HG03025 (cell line): ENCODE data around the gene DCK.
"Not testable (repeated sequence)": the region's sequence is repeated elsewhere in the genome, so short reads cannot be mapped to it uniquely, and the experiment has no call there.

ENCODE experiments used
- ATAC-seq: cut with Tn5 transposase; IDR thresholded peaks from one replicate; pipeline ENCODE4 v1.9.1; 2021; ENCODE audit warnings: mild to moderate bottlenecking, moderate library complexity; ENCODE audit not compliant: unreplicated experiment, low FRiP score

Gene DCK

GRCh38 chr4:71053613-71054012 lies 60.2 kb downstream of the DCK start:
- not testable (repeated sequence) for ATAC-seq

DNA sequence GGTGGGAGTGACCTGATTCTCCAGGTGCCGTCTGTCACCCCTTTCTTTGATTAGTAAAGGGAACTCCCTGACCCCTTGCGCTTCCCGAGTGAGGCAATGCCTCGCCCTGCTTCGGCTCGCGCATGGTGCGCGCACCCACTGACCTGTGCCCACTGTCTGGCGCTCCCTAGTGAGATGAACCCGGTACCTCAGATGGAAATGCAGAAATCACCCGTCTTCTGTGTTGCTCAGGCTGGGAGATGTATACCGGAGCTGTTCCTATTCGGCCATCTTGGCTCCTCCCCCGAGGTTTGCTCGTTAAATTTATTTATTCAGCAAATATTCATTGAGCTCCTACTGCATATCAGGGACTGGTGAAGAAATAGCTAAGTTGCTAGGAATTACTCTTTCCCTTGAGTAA lies 66.1 kb downstream of the DCK start:
- ATAC-seq = not testable (repeated sequence)

DNA sequence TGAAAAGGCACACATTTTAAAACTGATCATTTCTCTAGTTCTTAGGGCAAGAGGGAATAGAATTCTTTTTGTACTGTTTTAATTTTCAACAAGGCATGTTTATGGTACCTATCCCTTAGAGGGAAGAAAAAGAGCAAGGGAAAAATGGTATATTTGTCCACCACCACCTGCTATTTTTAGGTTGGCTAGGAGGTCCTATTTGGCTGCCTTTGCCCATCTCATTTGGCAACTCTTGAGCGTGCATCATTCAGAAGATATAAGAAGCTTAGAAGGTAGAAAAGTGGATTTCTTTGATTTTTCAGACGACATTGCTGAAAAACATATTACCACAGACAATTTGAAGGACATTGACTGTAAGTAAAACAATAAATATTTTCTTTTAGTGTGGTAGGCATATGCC lies 69.0 kb downstream of the DCK start:
- ATAC-seq = no peak

DNA sequence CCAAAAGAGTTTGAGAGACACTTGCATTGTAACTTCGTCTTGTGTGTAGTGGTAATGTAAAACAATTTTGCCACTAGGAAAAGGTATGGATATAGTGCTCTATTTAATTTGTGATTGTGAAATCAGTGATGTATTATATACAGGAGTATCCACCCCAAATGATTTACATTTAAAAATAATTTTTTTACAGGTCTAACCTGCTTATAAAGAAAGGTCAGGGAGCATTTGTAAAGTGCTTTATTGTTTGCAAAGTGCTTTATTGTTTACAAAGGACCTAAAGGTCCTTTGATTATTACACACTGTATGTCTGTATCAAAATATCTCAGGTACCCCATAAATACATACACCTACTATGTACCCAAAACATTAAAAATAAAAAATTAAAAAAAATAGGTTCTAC lies 70.3 kb downstream of the DCK start:
- ATAC-seq = no peak

DNA sequence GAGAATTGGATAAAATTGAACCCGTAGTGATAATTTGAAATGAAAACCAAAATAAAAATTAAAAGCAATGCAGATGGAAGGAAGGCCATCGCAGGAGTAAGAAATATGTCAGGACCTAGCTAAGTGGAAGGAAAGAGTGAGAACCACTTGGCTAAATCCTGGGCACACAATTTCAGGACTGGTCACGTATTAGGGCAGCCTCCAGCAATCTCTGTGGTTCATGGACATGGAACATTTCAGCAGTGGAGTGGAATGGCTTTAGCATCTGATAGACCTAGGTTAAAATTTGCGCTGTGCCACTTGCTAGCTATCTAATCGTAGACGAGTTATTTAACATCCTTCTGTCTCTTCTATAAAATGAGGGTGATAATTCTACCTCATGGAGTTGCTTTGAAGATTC lies 71.1 kb downstream of the DCK start:
- ATAC-seq = no peak

DNA sequence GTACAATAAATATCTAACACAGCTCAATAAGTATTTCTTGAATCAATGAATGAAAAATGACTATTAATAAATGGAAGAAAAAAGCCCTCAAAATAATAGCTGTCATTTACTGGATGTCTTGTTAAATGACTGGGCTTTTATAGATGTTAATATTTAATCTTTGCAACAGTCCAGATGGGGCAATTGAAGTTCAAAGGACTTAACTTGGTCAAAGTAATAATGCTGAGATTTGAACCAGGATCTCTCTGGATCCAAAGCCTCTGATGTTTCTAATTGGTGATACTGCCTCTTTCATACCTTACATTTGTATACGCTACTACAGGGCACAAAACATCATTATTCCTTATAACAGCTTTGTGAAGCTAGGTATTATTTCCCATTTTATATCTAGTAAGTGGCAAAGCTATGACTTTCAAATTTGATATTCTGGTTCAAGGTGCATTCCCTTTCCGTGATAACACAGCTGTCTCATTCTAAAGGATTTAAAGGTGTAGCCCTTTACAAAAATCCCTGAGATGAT lies 72.6 kb downstream of the DCK start:
- no peak for ATAC-seq

- no peak for ATAC-seq
These were observed 73.6 kb downstream of the DCK start for GRCh38 chr4:71066737-71067716.

DNA sequence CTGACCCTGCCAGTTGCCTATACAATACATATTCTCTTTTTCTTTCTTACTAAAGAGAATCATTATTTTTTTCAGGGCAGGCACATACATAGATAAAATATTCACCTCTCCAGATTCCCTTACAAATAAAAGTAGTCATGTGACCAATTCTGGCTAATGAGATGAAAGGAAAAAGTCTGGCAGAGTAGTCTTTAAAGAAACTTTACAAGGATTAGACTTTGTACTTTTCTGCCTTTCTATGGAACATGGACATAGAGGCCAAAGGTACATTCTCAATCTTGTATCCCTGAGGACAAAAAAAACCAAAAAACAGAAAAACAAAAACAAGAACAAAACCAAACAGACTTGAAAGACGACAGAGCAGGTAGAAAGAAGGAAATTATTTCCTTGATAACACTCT lies 75.6 kb downstream of the DCK start:
- no peak for ATAC-seq

GRCh38 chr4:71070015-71070414 lies 76.6 kb downstream of the DCK start:
- ATAC-seq = no peak

- ATAC-seq = no peak
These were observed 81.2 kb downstream of the DCK start for GRCh38 chr4:71074452-71075299.
